HG02642 (cell line): ENCODE measurements around the gene MED19.
"Not testable (repeated sequence)": the region's sequence is repeated elsewhere in the genome, so short reads cannot be mapped to it uniquely, and the experiment has no call there.

ENCODE experiments used
- ATAC-seq: cut with Tn5 transposase; IDR thresholded peaks from one replicate; pipeline ENCODE4 v1.9.1; 2021; ENCODE audit warnings: mild to moderate bottlenecking; ENCODE audit not compliant: unreplicated experiment, poor library complexity

MED19 gene

GRCh38 chr11:57709802-57710367, 2.1 kb downstream of the MED19 start:
- no peak for ATAC-seq

- not testable (repeated sequence) for ATAC-seq
Observed at GRCh38 chr11:57705432-57705831, 6.6 kb downstream of the MED19 start.

- ATAC-seq: no peak
Observed at GRCh38 chr11:57704932-57705331, 7.1 kb downstream of the MED19 start.

GRCh38 chr11:57703341-57703740, 8.7 kb downstream of the MED19 start:
- ATAC-seq: no peak

- no peak for ATAC-seq
Observed at GRCh38 chr11:57700425-57700824, 11.6 kb downstream of the MED19 start.

GRCh38 chr11:57699813-57700212, 12.2 kb downstream of the MED19 start:
- no peak for ATAC-seq

- no peak for ATAC-seq
Observed at GRCh38 chr11:57698843-57699365, 13.1 kb downstream of the MED19 start.

GRCh38 chr11:57690474-57690873, 21.5 kb downstream of the MED19 start:
- not testable (repeated sequence) for ATAC-seq

GRCh38 chr11:57681168-57681567, 30.8 kb downstream of the MED19 start:
- ATAC-seq: no peak

GRCh38 chr11:57680552-57680874, 31.5 kb downstream of the MED19 start:
- ATAC-seq: no peak

GRCh38 chr11:57679396-57679795, 32.6 kb downstream of the MED19 start:
- ATAC-seq: no peak

GRCh38 chr11:57675176-57675941, 36.7 kb downstream of the MED19 start:
- no peak for ATAC-seq

GRCh38 chr11:57674251-57674650, 37.8 kb downstream of the MED19 start:
- no peak for ATAC-seq

GRCh38 chr11:57668434-57668782, 43.6 kb downstream of the MED19 start:
- peak; percentile 19 for ATAC-seq

- ATAC-seq: peak; percentile 80
Observed at GRCh38 chr11:57667736-57668433, 44.1 kb downstream of the MED19 start, which contains the start of gene ZDHHC5. Gene ZDHHC5 (plus strand): TSS chr11:57668114. CDS start chr11:57673091, 4,977 bp downstream.

GRCh38 chr11:57667117-57667735, 44.8 kb downstream of the MED19 start:
- peak; percentile 72 for ATAC-seq

- no peak for ATAC-seq
Observed at GRCh38 chr11:57663975-57664374, 48.0 kb downstream of the MED19 start.

- no peak for ATAC-seq
Observed at GRCh38 chr11:57662893-57663292, 49.1 kb downstream of the MED19 start.

GRCh38 chr11:57659669-57660068, 52.3 kb downstream of the MED19 start:
- no peak for ATAC-seq

- ATAC-seq: no peak
Observed at GRCh38 chr11:57658023-57658361, 54.0 kb downstream of the MED19 start.
